Gastroesophageal sphincter (tissue), 3 donors: ENCODE measurements around the gene RAE1.

Experiments
- POLR2A ChIP-seq, 2 donors: fragments of 450-650 bp; IDR thresholded peaks; one replicate each; pipeline ENCODE4 v1.6.1; 2017; ENCODE audit warnings: antibody characterized with exemption in 2 of 2, mild to moderate bottlenecking in 2 of 2, moderate library complexity in 1 of 2
- POLR2AphosphoS5 ChIP-seq: sonication (generic); formaldehyde crosslinking; IDR thresholded peaks from one replicate; pipeline ENCODE4 v1.6.1; 2017; ENCODE audit warnings: antibody characterized with exemption
- TF ChIP-seq, protein P1 (sequence below), 4 experiments: fragments of 200-600 bp in 2 of 4; fragments of 450-650 bp in 2 of 4; sonication (generic) in 1 of 4; IDR thresholded peaks; one replicate each; pipeline ENCODE4 v1.5.1; 2017 to 2019; ENCODE audit warnings: antibody characterized with exemption in 4 of 4, mild to moderate bottlenecking in 2 of 4, moderate library complexity in 2 of 4

- TF ChIP-seq POLR2AphosphoS5 (no peak), POLR2A (IDR thresholded peaks at IDR 0.05) (no peak)
- TF ChIP-seq, protein P1, sequence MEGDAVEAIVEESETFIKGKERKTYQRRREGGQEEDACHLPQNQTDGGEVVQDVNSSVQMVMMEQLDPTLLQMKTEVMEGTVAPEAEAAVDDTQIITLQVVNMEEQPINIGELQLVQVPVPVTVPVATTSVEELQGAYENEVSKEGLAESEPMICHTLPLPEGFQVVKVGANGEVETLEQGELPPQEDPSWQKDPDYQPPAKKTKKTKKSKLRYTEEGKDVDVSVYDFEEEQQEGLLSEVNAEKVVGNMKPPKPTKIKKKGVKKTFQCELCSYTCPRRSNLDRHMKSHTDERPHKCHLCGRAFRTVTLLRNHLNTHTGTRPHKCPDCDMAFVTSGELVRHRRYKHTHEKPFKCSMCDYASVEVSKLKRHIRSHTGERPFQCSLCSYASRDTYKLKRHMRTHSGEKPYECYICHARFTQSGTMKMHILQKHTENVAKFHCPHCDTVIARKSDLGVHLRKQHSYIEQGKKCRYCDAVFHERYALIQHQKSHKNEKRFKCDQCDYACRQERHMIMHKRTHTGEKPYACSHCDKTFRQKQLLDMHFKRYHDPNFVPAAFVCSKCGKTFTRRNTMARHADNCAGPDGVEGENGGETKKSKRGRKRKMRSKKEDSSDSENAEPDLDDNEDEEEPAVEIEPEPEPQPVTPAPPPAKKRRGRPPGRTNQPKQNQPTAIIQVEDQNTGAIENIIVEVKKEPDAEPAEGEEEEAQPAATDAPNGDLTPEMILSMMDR (IDR thresholded peaks at IDR 0.05) = no peak
Observed at GRCh38 chr20:57369596-57369995, 18.5 kb downstream of the RAE1 start.
